Kasumi-1 (cell line): ENCODE results near the gene ASTL.
"Not testable (repeated sequence)": the region's sequence is repeated elsewhere in the genome, so short reads cannot be mapped to it uniquely, and the experiment has no call there.

Experiments
- DNase-seq, 2 experiments: peaks; one replicate each; lab custom pipeline; 2025; lab: John Stamatoyannopoulos, UW

ASTL gene

GRCh38 chr2:96138179-96139145, at the start of gene ASTL:
TSS of gene ASTL (minus strand) at chr2:96138502. CDS start at chr2:96138436, 66 bp downstream.
- peak; percentile 38 to 42 for DNase-seq

GRCh38 chr2:96186562-96186961, 48.3 kb upstream of the ASTL start:
- no peak for DNase-seq

- DNase-seq = no peak
These were observed 47.2 kb upstream of the ASTL start for GRCh38 chr2:96185516-96185915.

GRCh38 chr2:96184989-96185388, 46.7 kb upstream of the ASTL start:
- no peak for DNase-seq

- no peak for DNase-seq
These were observed 45.9 kb upstream of the ASTL start for GRCh38 chr2:96184188-96184587.

GRCh38 chr2:96181529-96181928, 43.2 kb upstream of the ASTL start:
- DNase-seq = no peak

GRCh38 chr2:96180521-96180920, 42.2 kb upstream of the ASTL start:
- peak in 1 of 2 experiments; percentile 19 for DNase-seq

- no peak for DNase-seq
These were observed 41.7 kb upstream of the ASTL start for GRCh38 chr2:96180002-96180401.

- DNase-seq = no peak
These were observed 38.4 kb upstream of the ASTL start for GRCh38 chr2:96176661-96177060.

GRCh38 chr2:96175951-96176350, 37.6 kb upstream of the ASTL start:
- DNase-seq = no peak

- DNase-seq = peak; percentile 67 to 70
These were observed 36.2 kb upstream of the ASTL start for GRCh38 chr2:96174251-96175144.

- no peak for DNase-seq
These were observed 33.5 kb upstream of the ASTL start for GRCh38 chr2:96171831-96172230.

- DNase-seq = no peak
These were observed 32.3 kb upstream of the ASTL start for GRCh38 chr2:96170626-96171025.

- DNase-seq = no peak
These were observed 31.7 kb upstream of the ASTL start for GRCh38 chr2:96169868-96170507.

GRCh38 chr2:96167407-96168013, 29.2 kb upstream of the ASTL start:
- no peak for DNase-seq

- DNase-seq = no peak
These were observed 26.3 kb upstream of the ASTL start for GRCh38 chr2:96164459-96165184.

GRCh38 chr2:96163768-96164429, 25.6 kb upstream of the ASTL start:
- DNase-seq = no peak

GRCh38 chr2:96163415-96163767, 25.1 kb upstream of the ASTL start:
- no peak for DNase-seq

- DNase-seq = no peak
These were observed 23.6 kb upstream of the ASTL start for GRCh38 chr2:96161898-96162297.

GRCh38 chr2:96160366-96160765, 22.1 kb upstream of the ASTL start:
- not testable (repeated sequence) for DNase-seq
